Activated T-helper 2 cell treated with anti-CD3 and anti-CD28 coated beads, Interferon-gamma antibody, Interleukin-2, Interleukin-4, amounts not matched to agents 10 μg/mL and 5 μg/mL and 100 μg/mL, durations not matched to agents 14 hours and 24 hours and 36 hours (primary cell): Measurements from ENCODE around the gene ARHGEF35. TPM values are rescaled to one million over a fixed set of nuclear protein-coding genes. Genes with fewer than 3 reads are reported as not detected.

Experiments
- DNase-seq: peaks from one replicate; pipeline ENCODE4 v3.0.0; 2021; ENCODE audit warnings: low spot score
- H3K27ac Mint-ChIP-seq: one replicate; pipeline ENCODE4 v1.8.0; 2021; ENCODE audit warnings: mixed read lengths
- H3K27me3 Mint-ChIP-seq: one replicate; pipeline ENCODE4 v1.8.0; 2021; ENCODE audit warnings: low read depth, mixed read lengths
- H3K36me3 Mint-ChIP-seq: one replicate; pipeline ENCODE4 v1.8.0; 2021; ENCODE audit warnings: low read depth, mixed read lengths
- H3K4me1 Mint-ChIP-seq: one replicate; pipeline ENCODE4 v1.8.0; 2021; ENCODE audit warnings: low read depth, mixed read lengths
- H3K4me3 Mint-ChIP-seq: one replicate; pipeline ENCODE4 v1.8.0; 2021; ENCODE audit warnings: low read depth, mild to moderate bottlenecking, moderate library complexity, mixed read lengths
- H3K9me3 Mint-ChIP-seq: one replicate; pipeline ENCODE4 v1.8.0; 2021; ENCODE audit warnings: mixed read lengths
- intact Hi-C: fragments of 100-400 bp; cut with micrococcal nuclease; formaldehyde crosslinking; loops from one replicate; pipeline ENCODE4 v1.15.1; 2023
- total RNA-seq: library from RNA; stranded (reverse); gene quantifications from 2 replicates; pipeline ENCODE4 v1.2.3, GENCODE V29; 2022

The ARHGEF35 gene
- total RNA-seq, 1 donor from 2014 or later = 3.6 TPM

DNA sequence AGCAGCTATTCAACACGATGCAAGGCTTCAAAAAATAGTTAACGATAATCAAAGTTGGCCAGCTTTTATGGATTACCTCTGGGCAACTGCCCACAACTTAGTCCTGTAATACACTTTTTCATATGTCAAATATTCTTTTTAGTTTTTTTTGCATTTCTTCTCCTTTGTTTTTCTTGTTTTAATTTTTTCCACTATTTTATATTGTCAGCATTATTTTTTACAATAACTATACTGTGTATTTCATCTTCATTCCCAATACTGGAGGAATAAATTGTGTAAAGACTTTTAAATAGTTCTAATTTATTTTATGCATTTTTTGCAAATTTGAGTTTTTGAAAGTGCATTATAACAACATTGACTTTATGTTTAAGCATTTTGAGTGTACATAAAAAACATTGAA lies 30.8 kb downstream of the ARHGEF35 start:
- no peak for DNase-seq
- Mint-ChIP-seq H3K36me3 (no peaks in the 10 kb centered on the region), H3K27ac (no peak overlapping the region), H3K4me1 (no peaks in the 10 kb centered on the region), H3K4me3 (no peak overlapping the region), H3K9me3 (no peaks in the 10 kb centered on the region), H3K27me3 (peaks cover 16% of the 10 kb centered on the region)
- intact Hi-C loops = no loop called here

DNA sequence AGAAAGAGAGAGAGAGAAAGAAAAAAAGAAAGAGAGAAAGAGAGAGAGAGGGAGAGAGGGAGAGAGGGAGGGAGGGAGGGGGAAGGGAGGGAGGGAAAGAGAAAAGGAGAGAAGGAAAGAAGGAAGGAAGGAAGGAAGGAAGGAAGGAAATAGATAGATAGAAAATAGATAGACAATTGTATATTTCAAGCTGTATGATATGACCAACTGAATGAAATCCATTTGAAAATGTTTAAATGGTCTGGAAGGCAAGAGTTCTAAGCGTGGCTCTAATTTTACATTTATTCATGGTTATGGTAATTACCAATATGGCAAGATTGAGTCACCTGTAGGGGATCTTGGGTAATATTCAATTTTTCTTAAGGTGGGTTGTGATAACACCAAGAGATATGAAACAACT lies 36.8 kb downstream of the ARHGEF35 start:
- Mint-ChIP-seq H3K36me3 (no peaks in the 10 kb centered on the region), H3K4me1 (no peaks in the 10 kb centered on the region), H3K4me3 (no peak overlapping the region), H3K27me3 (peaks cover 11% of the 10 kb centered on the region), H3K27ac (no peak overlapping the region), H3K9me3 (no peaks in the 10 kb centered on the region)
- no peak for DNase-seq
- intact Hi-C loops = no loop called here

DNA sequence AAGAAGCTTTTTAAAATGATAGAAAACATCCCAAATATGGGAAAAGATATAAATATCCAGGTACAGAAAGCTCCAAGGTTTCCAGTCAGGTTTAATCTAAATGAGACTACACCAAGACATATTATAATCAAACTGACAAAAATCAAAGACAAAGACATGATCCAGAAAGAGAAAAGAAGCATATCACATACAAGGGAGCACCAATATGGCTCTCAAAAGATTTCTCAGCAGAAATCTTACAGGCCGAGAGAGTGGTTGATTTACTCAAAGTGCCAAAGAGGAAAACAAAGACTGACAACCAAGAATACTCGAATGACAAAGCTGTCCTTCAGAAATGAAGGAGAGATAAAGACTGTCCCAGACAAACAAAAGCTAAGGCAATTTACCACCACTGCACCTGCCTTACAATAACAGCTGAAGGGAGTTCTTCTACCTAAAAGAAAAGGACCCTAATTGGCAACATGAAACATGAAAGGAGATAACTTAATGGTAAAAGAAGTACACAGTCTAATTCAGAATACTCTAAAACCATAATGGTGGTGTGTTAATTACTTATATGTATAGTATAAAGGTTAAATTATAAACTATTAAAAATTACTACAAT lies 47.3 kb downstream of the ARHGEF35 start:
- no peak overlapping the region for H3K27ac Mint-ChIP-seq
- no peaks in the 10 kb centered on the region for H3K27me3 Mint-ChIP-seq
- no peak for DNase-seq
- intact Hi-C loops = no loop called here
- no peaks in the 10 kb centered on the region for H3K4me1 Mint-ChIP-seq
- peaks cover 12% of the 10 kb centered on the region for H3K9me3 Mint-ChIP-seq
- H3K36me3 Mint-ChIP-seq = no peaks in the 10 kb centered on the region
- H3K4me3 Mint-ChIP-seq = no peak overlapping the region

DNA sequence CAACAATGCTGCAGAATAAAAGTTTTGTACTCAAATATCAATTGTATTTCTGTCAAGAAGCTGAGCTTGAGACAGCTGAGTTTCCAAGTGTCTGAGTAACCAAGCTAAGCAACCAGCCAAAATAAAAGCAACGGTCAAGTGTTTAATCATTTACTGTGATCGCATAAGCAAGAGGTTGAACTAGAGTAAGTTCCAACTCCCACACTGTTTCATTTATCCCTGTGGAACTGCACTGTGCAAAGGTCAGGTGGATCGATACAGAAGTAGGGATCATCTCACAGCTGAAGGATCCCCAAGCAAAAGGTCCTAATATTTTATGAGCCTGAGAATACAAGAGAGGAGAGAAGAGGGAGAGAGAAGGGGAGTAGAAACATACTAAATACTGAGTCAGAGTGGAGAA lies 51.2 kb downstream of the ARHGEF35 start:
- intact Hi-C loops = no loop called here
- no peak overlapping the region for H3K4me3 Mint-ChIP-seq
- no peak overlapping the region for H3K27ac Mint-ChIP-seq
- H3K27me3 Mint-ChIP-seq = peaks cover 5% of the 10 kb centered on the region
- no peaks in the 10 kb centered on the region for H3K36me3 Mint-ChIP-seq
- H3K9me3 Mint-ChIP-seq = peaks cover 12% of the 10 kb centered on the region
- DNase-seq = no peak
- no peaks in the 10 kb centered on the region for H3K4me1 Mint-ChIP-seq

DNA sequence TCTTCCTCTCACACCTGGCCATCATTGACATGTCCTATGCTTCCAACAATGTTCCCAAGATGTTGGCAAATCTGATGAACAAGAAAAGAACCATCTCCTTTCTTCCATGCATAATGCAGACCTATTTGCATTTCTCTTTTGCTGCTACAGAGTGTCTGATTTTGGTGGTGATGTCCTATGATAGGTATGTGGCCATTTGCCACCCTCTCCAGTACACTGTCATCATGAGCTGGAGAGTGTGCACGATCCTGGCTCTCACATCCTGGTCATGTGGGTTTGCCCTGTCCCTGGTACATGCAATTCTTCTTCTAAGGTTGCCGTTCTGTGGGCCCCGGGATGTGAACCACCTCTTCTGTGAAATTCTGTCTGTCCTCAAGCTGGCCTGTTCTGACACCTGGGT lies 53.4 kb downstream of the ARHGEF35 start:
- no peaks in the 10 kb centered on the region for H3K4me1 Mint-ChIP-seq
- H3K27me3 Mint-ChIP-seq = peaks cover 9% of the 10 kb centered on the region
- no peaks in the 10 kb centered on the region for H3K9me3 Mint-ChIP-seq
- H3K27ac Mint-ChIP-seq = no peak overlapping the region
- H3K36me3 Mint-ChIP-seq = no peaks in the 10 kb centered on the region
- no peak overlapping the region for H3K4me3 Mint-ChIP-seq
- no peak for DNase-seq
- intact Hi-C loops = no loop called here

DNA sequence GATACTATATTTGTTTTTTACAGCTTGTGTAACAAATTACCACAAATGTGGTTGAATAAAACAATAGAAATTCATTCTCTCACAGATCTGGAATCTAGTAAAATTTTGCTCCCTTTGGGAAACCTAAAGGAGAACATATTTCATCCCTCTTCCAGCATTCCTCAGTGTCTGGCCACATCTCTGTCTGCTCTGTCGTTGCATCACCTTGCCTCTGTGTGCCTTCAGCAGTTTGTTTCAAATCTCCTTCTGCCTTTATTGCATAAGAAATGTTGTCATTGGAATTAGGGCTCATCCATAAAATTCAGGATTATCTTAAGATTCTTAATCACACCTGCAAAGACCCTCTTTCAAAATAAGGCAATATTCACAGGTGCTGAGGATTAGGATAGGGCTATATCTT lies 58.1 kb downstream of the ARHGEF35 start:
- intact Hi-C loops = no loop called here
- no peak for DNase-seq
- H3K27me3 Mint-ChIP-seq = peaks cover 12% of the 10 kb centered on the region
- H3K27ac Mint-ChIP-seq = no peak overlapping the region
- H3K9me3 Mint-ChIP-seq = no peaks in the 10 kb centered on the region
- no peaks in the 10 kb centered on the region for H3K36me3 Mint-ChIP-seq
- no peak overlapping the region for H3K4me3 Mint-ChIP-seq
- no peaks in the 10 kb centered on the region for H3K4me1 Mint-ChIP-seq

Other genes starting within 250 kb of the ARHGEF35 start
- gene OR2F1, start 241.0 kb downstream of the ARHGEF35 start, total RNA-seq = not detected in 2 replicates
- not detected in 2 replicates for gene OR6B1, start 195.5 kb downstream of the ARHGEF35 start, total RNA-seq
- gene OR2A5, start 146.9 kb downstream of the ARHGEF35 start, total RNA-seq = not detected in 2 replicates
- not detected in 2 replicates for gene OR2A25, start 126.0 kb downstream of the ARHGEF35 start, total RNA-seq
- gene OR2A12, start 109.6 kb downstream of the ARHGEF35 start, total RNA-seq = not detected in 2 replicates
- gene OR2A2, start 86.2 kb downstream of the ARHGEF35 start, total RNA-seq = not detected in 2 replicates
- not detected in 2 replicates for gene OR2A14, start 72.7 kb downstream of the ARHGEF35 start, total RNA-seq
- 1.2 and 1.6 TPM in 2 replicates for gene CTAGE4, start 12.4 kb downstream of the ARHGEF35 start, total RNA-seq
- gene OR2A42, start 43.8 kb upstream of the ARHGEF35 start, total RNA-seq = 0.09 TPM in 1 of 2 replicates, not detected in the other
- gene OR2A7, start 69.0 kb upstream of the ARHGEF35 start, total RNA-seq = 2.2 and 2.5 TPM in 2 replicates
- gene CTAGE8, start 73.5 kb upstream of the ARHGEF35 start, total RNA-seq = 1.2 and 2.1 TPM in 2 replicates
- not detected in 2 replicates for gene OR2A1, start 116.6 kb upstream of the ARHGEF35 start, total RNA-seq
- 10.8 TPM in 2 replicates for gene ARHGEF5, start 159.6 kb upstream of the ARHGEF35 start, total RNA-seq
- gene NOBOX, start 207.9 kb upstream of the ARHGEF35 start, total RNA-seq = not detected in 2 replicates